Gastrocnemius medialis (tissue), 4 donors: ENCODE measurements around the gene GIT2. TPM values are rescaled to one million over a fixed set of nuclear protein-coding genes. Genes with fewer than 3 reads are reported as not detected.
A peak's percentile ranks its signal among the peaks of the same experiment; 100 is the strongest.

ENCODE experiments used
- ATAC-seq, 2 donors: fragments of 150-250 bp; one replicate each; pipeline ENCODE4 v1.9.1; 2016
- DNase-seq, 2 donors: peaks; one replicate each; pipeline ENCODE4 v3.0.0-alpha.2; 2019
- H3K27ac ChIP-seq, 4 donors: fragments of 200-600 bp; sonication (generic); 1 replicate in 1 of 4; 2 replicates in 3 of 4; pipeline ENCODE4 v1.5.1; 2016 to 2018; ENCODE audit warnings: mild to moderate bottlenecking in 2 of 4, moderate library complexity in 1 of 4
- H3K27me3 ChIP-seq, 3 donors: fragments of 200-600 bp; sonication (generic) in 2 of 3; 1 replicate in 1 of 3; 2 replicates in 2 of 3; pipeline versions ENCODE4 v1.5.1 to v1.6.0; 2016 to 2019; ENCODE audit warnings: mild to moderate bottlenecking in 1 of 3, moderate library complexity in 1 of 3
- H3K36me3 ChIP-seq, 2 donors: fragments of 200-600 bp; sonication (generic) in 1 of 2; one replicate each; pipeline ENCODE4 v1.5.1; 2017 to 2018
- H3K4me1 ChIP-seq, 2 donors: fragments of 200-600 bp; sonication (generic) in 1 of 2; one replicate each; pipeline ENCODE4 v1.5.1; 2016 to 2017; ENCODE audit warnings: mild to moderate bottlenecking in 2 of 2
- H3K4me3 ChIP-seq, 4 donors: fragments of 200-600 bp; sonication (generic) in 3 of 4; 1 replicate in 1 of 4; 2 replicates in 3 of 4; pipeline ENCODE4 v1.5.1; 2016 to 2019; ENCODE audit warnings: mild to moderate bottlenecking in 2 of 4
- H3K9me3 ChIP-seq, 3 donors: fragments of 200-600 bp; sonication (generic) in 2 of 3; 1 replicate in 1 of 3; 2 replicates in 2 of 3; pipeline ENCODE4 v1.5.1; 2016 to 2019
- CTCF ChIP-seq, 5 experiments: fragments of 450-650 bp in 3 of 5; fragments of 200-600 bp in 2 of 5; sonication (generic) in 2 of 5; IDR thresholded peaks in 4 of 5; conservative IDR thresholded peaks in 1 of 5; 1 replicate in 4 of 5; 2 replicates in 1 of 5; pipeline ENCODE4 v1.5.1; 2016 to 2019; ENCODE audit warnings: antibody characterized with exemption in 5 of 5, mild to moderate bottlenecking in 3 of 5, moderate library complexity in 3 of 5
- POLR2A ChIP-seq, 2 donors: fragments of 450-650 bp; IDR thresholded peaks; one replicate each; pipeline ENCODE4 v1.6.1; 2017; ENCODE audit warnings: antibody characterized with exemption in 2 of 2, mild to moderate bottlenecking in 2 of 2, moderate library complexity in 2 of 2
- in situ Hi-C, 4 donors: fragments of 200-750 bp; cut with MboI; loops; one replicate each; pipeline versions ENCODE4 v1.15.0 to v1.8.0; 2017; ENCODE audit warnings: low sequenced_read_pairs in 4 of 4
- intact Hi-C: fragments of 100-400 bp; cut with DNase I; formaldehyde crosslinking; loops from one replicate; pipeline ENCODE4 v1.15.1; 2023; ENCODE audit warnings: low total_unique reads
- total RNA-seq, 4 donors: library from RNA; depleted of rRNA; stranded (reverse); fragments of >200 nt; gene quantifications; one replicate each; pipeline versions ENCODE4 v1.1.0 to v1.2.3, GENCODE V29; 2016

Gene GIT2
- total RNA-seq, 4 donors from 2014 or later, result 23.4 to 32.1 (median 23.6) TPM

GRCh38 chr12:109880043-109880931 lies 115.9 kb downstream of the GIT2 start, which contains the start of gene GLTP:
TSS of gene GLTP (minus strand) at chr12:109880541. CDS start at chr12:109880374, 167 bp downstream.
- peaks cover 17 to 20% of the 10 kb centered on the region in 2 donors for H3K4me1 ChIP-seq
- ATAC-seq (peak; percentile 91 to 96), DNase-seq (peak; percentile 61 to 76)
- in situ Hi-C loops, result no loop called here
- H3K27ac ChIP-seq, result peak within 1 kb of the TSS; percentile 60 to 81 (median 78)
- intact Hi-C loops, result loop anchor here (1.0 to 10.0 kb wide), 3 partner anchors 33 to 165 kb away; partner anchors contain the start of gene FAM222A
- peak within 1 kb of the TSS; percentile 66 to 94 (median 83) for H3K4me3 ChIP-seq
- H3K36me3 ChIP-seq, result no peaks in the 10 kb centered on the region
- peak in 4 of 5 experiments; percentile 85 to 98 (median 88) for TF ChIP-seq CTCF (IDR thresholded peaks at IDR 0.05 in 4 of 5, conservative IDR thresholded peaks at IDR 0.05 in 1 of 5)
- peak; percentile 63 to 67 for TF ChIP-seq POLR2A (IDR thresholded peaks at IDR 0.05)
- H3K27me3 ChIP-seq, result no peaks in the 10 kb centered on the region
- no peaks in the 10 kb centered on the region for H3K9me3 ChIP-seq

Other genes with a start within 250 kb of the GIT2 start
- gene TRPV4, start 163.0 kb downstream of the GIT2 start, total RNA-seq, result not detected
- 10 to 100 TPM; 18.3 to 34.0 (median 22.4) TPM for gene GLTP, start 115.8 kb downstream of the GIT2 start, total RNA-seq
- gene TCHP, start 96.1 kb downstream of the GIT2 start, total RNA-seq, result 1 to 10 TPM; 7.3 to 9.4 (median 8.0) TPM
- gene ANKRD13A, start 3.1 kb upstream of the GIT2 start, total RNA-seq, result 10 to 100 TPM; 19.0 to 29.3 (median 20.5) TPM
- gene C12orf76, start 52.2 kb upstream of the GIT2 start, total RNA-seq, result 10 to 100 TPM in 1 of 4 donors, 1 to 10 TPM in 3; 3.0 to 22.8 (median 8.0) TPM
- 1 to 10 TPM; 3.3 to 4.5 (median 3.7) TPM for gene IFT81, start 128.0 kb upstream of the GIT2 start, total RNA-seq